HCT116 (cell line): ENCODE measurements around the gene TIPARP. TPM values are rescaled to one million over a fixed set of nuclear protein-coding genes. Genes with fewer than 3 reads are reported as not detected.

ENCODE experiments used
- ATAC-seq: fragments of 200-7000 bp; cut with Tn5 transposase; 2 replicates; pipeline ENCODE4 v1.9.1; 2020; ENCODE audit warnings: mild to moderate bottlenecking, moderate library complexity
- BruUV-seq: library from RNA; stranded (reverse); fragments of 400-500 nt; replicated peaks from 2 replicates; lab custom pipeline; 2021; lab: Mats Ljungman, UMichigan
- CTCF ChIA-PET: fragments of 300-600 bp; sonication (Branson Sonifier 250); formaldehyde crosslinking; loops from one replicate; lab custom pipeline; 2021; ENCODE audit warnings: antibody characterized with exemption; lab: Charles Lee
- POLR2A ChIA-PET: fragments of 300-600, 350-600 bp; sonication (Branson Sonifier 250); formaldehyde crosslinking; loops from one replicate; lab custom pipeline; 2021; ENCODE audit warnings: antibody characterized with exemption; lab: Charles Lee
- RAD21 ChIA-PET, 2 experiments: fragments of 300-600 bp; sonication (Branson Sonifier 250); formaldehyde crosslinking; loops; one replicate each; lab custom pipeline; 2023; ENCODE audit warnings: low total read pairs in 2 of 2; ENCODE audit not compliant: uncharacterized antibody in 2 of 2, unreplicated experiment in 2 of 2, low non-redundant PET in 1 of 2; lab: Charles Lee
- DNase-seq: peaks from one replicate; pipeline ENCODE4 v3.0.0-alpha.2; 2010; ENCODE audit warnings: low read depth, low spot score
- H2AFZ ChIP-seq: fragments of 200-600 bp; shearing (Covaris generic), sonication (generic); 2 replicates; pipeline ENCODE4 v1.6.1; 2017; ENCODE audit warnings: low read depth, mixed run types, mixed read lengths, antibody characterized with exemption, low read length; ENCODE audit not compliant: poor library complexity, severe bottlenecking
- H3K27ac ChIP-seq: 2 replicates; pipeline ENCODE4 v1.5.1; 2012; ENCODE audit warnings: low read depth, low read length
- H3K27me3 ChIP-seq: fragments of 200-600 bp; sonication (generic); 2 replicates; pipeline ENCODE4 v1.6.1; 2016; ENCODE audit warnings: mixed run types, low read length, mixed read lengths; ENCODE audit not compliant: insufficient read depth
- H3K36me3 ChIP-seq, 2 experiments: fragments of 200-500 bp in 1 of 2; fragments of 200-600 bp in 1 of 2; sonication (Bioruptor generic) in 1 of 2; sonication (generic) in 1 of 2; 2 replicates each; pipeline versions ENCODE4 v1.5.1 to v1.6.1; 2014 to 2016; ENCODE audit warnings: low read length in 2 of 2, inconsistent platforms in 1 of 2, mixed read lengths in 1 of 2, mixed run types in 1 of 2; ENCODE audit not compliant: insufficient read depth in 2 of 2, control insufficient read depth in 1 of 2
- H3K4me1 ChIP-seq, 2 experiments: fragments of 200-600 bp in 1 of 2; sonication (generic) in 1 of 2; 2 replicates each; pipeline versions ENCODE4 v1.5.1 to v1.6.1; 2012 to 2017; ENCODE audit warnings: low read length in 2 of 2, inconsistent platforms in 1 of 2, mild to moderate bottlenecking in 1 of 2, mixed read lengths in 1 of 2, mixed run types in 1 of 2, moderate library complexity in 1 of 2; ENCODE audit not compliant: insufficient read depth in 2 of 2, control insufficient read depth in 1 of 2
- H3K4me2 ChIP-seq: fragments of 200-600 bp; sonication (generic); 2 replicates; pipeline ENCODE4 v1.6.1; 2017; ENCODE audit warnings: mixed run types, low read length, mixed read lengths
- H3K4me3 ChIP-seq, 2 experiments: fragments of 200-600 bp in 1 of 2; sonication (generic) in 1 of 2; replicated peaks in 1 of 2; 2 replicates each; pipeline ENCODE4 v1.5.1; 2011 to 2016; ENCODE audit warnings: low read length in 2 of 2, control low read depth in 1 of 2, low read depth in 1 of 2, mild to moderate bottlenecking in 1 of 2, mixed read lengths in 1 of 2, mixed run types in 1 of 2
- H3K79me2 ChIP-seq: fragments of 200-600 bp; sonication (generic); 2 replicates; pipeline ENCODE4 v1.6.1; 2017; ENCODE audit warnings: mild to moderate bottlenecking, mixed run types, low read length, moderate library complexity, mixed read lengths; ENCODE audit not compliant: insufficient read depth
- H3K9ac ChIP-seq: fragments of 200-600 bp; sonication (generic); 2 replicates; pipeline ENCODE4 v1.6.1; 2016; ENCODE audit warnings: low read length, mixed read lengths
- H3K9me2 ChIP-seq: fragments of 200-600 bp; sonication (generic), shearing (Covaris generic); 2 replicates; pipeline ENCODE4 v1.6.1; 2017; ENCODE audit warnings: mixed run types, mild to moderate bottlenecking, moderate library complexity; ENCODE audit not compliant: insufficient read depth
- H3K9me3 ChIP-seq, 2 experiments: fragments of 200-500 bp in 1 of 2; fragments of 200-600 bp in 1 of 2; sonication (Bioruptor generic) in 1 of 2; sonication (generic) in 1 of 2; 2 replicates each; pipeline ENCODE4 v1.6.1; 2014 to 2017; ENCODE audit warnings: low read length in 2 of 2, mixed read lengths in 2 of 2, inconsistent platforms in 1 of 2, low read depth in 1 of 2, mild to moderate bottlenecking in 1 of 2, mixed run types in 1 of 2, moderate library complexity in 1 of 2; ENCODE audit not compliant: control insufficient read depth in 1 of 2, insufficient read depth in 1 of 2
- H4K20me1 ChIP-seq: fragments of 200-600 bp; sonication (generic), shearing (Covaris generic); 2 replicates; pipeline ENCODE4 v1.6.1; 2017; ENCODE audit warnings: mixed run types, mild to moderate bottlenecking, moderate library complexity; ENCODE audit not compliant: insufficient read depth
- EZH2 ChIP-seq: fragments of 200-600 bp; sonication (generic); IDR thresholded peaks from 2 replicates; pipeline ENCODE4 v1.6.1; 2017; ENCODE audit warnings: antibody characterized with exemption, mixed run types
- EZH2phosphoT487 ChIP-seq: fragments of 200-600 bp; IDR thresholded peaks from 2 replicates; pipeline ENCODE4 v1.6.1; 2018; ENCODE audit warnings: antibody characterized with exemption, borderline replicate concordance
- JUND ChIP-seq: IDR thresholded peaks from 2 replicates; pipeline ENCODE4 v1.6.1; 2012
- POLR2A ChIP-seq: IDR thresholded peaks from 2 replicates; pipeline ENCODE4 v1.7.0; 2011; ENCODE audit warnings: borderline replicate concordance; ENCODE audit not compliant: insufficient read depth, insufficient read length; ENCODE audit errors: extremely low read depth
- POLR2AphosphoS5 ChIP-seq: IDR thresholded peaks from 2 replicates; pipeline ENCODE4 v1.6.1; 2011; ENCODE audit warnings: mild to moderate bottlenecking, low read depth, low read length, moderate library complexity
- RAD21 ChIP-seq: IDR thresholded peaks from 2 replicates; pipeline ENCODE4 v1.6.1; 2012; ENCODE audit warnings: low read depth, mild to moderate bottlenecking
- REST ChIP-seq: IDR thresholded peaks from 2 replicates; pipeline ENCODE4 v1.6.1; 2012; ENCODE audit warnings: low read depth
- SRF ChIP-seq: IDR thresholded peaks from 2 replicates; pipeline ENCODE4 v1.6.1; 2012; ENCODE audit warnings: low read depth
- ZFX ChIP-seq: fragments of 450-650 bp; IDR thresholded peaks from 2 replicates; pipeline ENCODE4 v1.6.1; 2017
- intact Hi-C: fragments of 100-400 bp; cut with micrococcal nuclease; formaldehyde crosslinking; loops from 2 replicates; pipeline ENCODE4 v1.10.0; 2022
- total RNA-seq: library from RNA; stranded (reverse); gene quantifications from one replicate; pipeline ENCODE4 v1.2.1, GENCODE V29; 2021; ENCODE audit not compliant: unreplicated experiment

Gene TIPARP
- total RNA-seq, 1 experiment from 2014 or later, result 51.3 TPM

GRCh38 chr3:156705761-156706616 lies 31.6 kb downstream of the TIPARP start:
- no TSS peak for BruUV-seq
- ChIA-PET CTCF (no interaction called here), RAD21 (no interaction called here), POLR2A (no interaction called here)
- H3K4me1 ChIP-seq, result peaks cover 0 to 5% of the 10 kb centered on the region in 2 experiments; a peak in 1 of 4 replicates
- no peaks in the 10 kb centered on the region for H3K27me3 ChIP-seq
- H3K79me2 ChIP-seq, result peaks cover 44% of the 10 kb centered on the region
- H3K9me3 ChIP-seq, result no peaks in the 10 kb centered on the region
- ATAC-seq (no peak), DNase-seq (no peak)
- peaks cover 40 to 45% of the 10 kb centered on the region in 2 experiments; a peak in 3 of 4 replicates for H3K36me3 ChIP-seq
- intact Hi-C loops, result no loop called here
- no peaks in the 10 kb centered on the region for H3K9me2 ChIP-seq
- 0 out of 2 replicates have a peak, but pooled peaks cover 5% of the 10 kb centered on the region for H4K20me1 ChIP-seq
- H3K9ac ChIP-seq, result no peak overlapping the region
- H3K4me3 ChIP-seq, result no peak overlapping the region
- no peak overlapping the region for H3K27ac ChIP-seq
- H3K4me2 ChIP-seq, result no peak overlapping the region
- H2AFZ ChIP-seq, result no peak overlapping the region
- TF ChIP-seq POLR2AphosphoS5, result no peak
- no peak for TF ChIP-seq EZH2phosphoT487
- TF ChIP-seq ZFX, result no peak
- no peak for TF ChIP-seq JUND
- no peak for TF ChIP-seq SRF
- no peak for TF ChIP-seq EZH2
- no peak for TF ChIP-seq POLR2A
- no peak for TF ChIP-seq REST
- no peak for TF ChIP-seq RAD21
